Naive thymus-derived CD4-positive, alpha-beta T cell (primary cell): ENCODE results near the gene MAPKAP1. TPM values are rescaled to one million over a fixed set of nuclear protein-coding genes. Genes with fewer than 3 reads are reported as not detected.

Experiments used
- ATAC-seq: fragments of 150-1000 bp; cut with Tn5 transposase; 2 replicates; pipeline ENCODE4 v1.10.0; 2021; ENCODE audit warnings: mild to moderate bottlenecking, moderate library complexity
- CTCF ChIA-PET: fragments of 350-600 bp; sonication (Branson Sonifier 250); formaldehyde crosslinking; loops from one replicate; lab custom pipeline; 2021; ENCODE audit warnings: antibody characterized with exemption; lab: Charles Lee
- POLR2A ChIA-PET: fragments of 350-600 bp; sonication (Branson Sonifier 250); formaldehyde crosslinking; loops from one replicate; lab custom pipeline; 2021; ENCODE audit warnings: antibody characterized with exemption, inconsistent platforms; lab: Charles Lee
- DNase-seq, 9 donors: peaks; one replicate each; pipeline versions ENCODE4 v3.0.0 to v3.0.0-alpha.2; 2020 to 2022; ENCODE audit warnings: mixed read lengths in 1 of 9
- H3K27ac ChIP-seq: one replicate; pipeline ENCODE4 v1.7.0; 2013; ENCODE audit warnings: mild to moderate bottlenecking, low read depth, low read length, moderate library complexity
- H3K27me3 ChIP-seq, 2 donors: one replicate each; pipeline ENCODE4 v1.7.0; 2013; ENCODE audit warnings: low read length in 2 of 2, mild to moderate bottlenecking in 2 of 2, moderate library complexity in 2 of 2; ENCODE audit not compliant: control insufficient read depth in 2 of 2, insufficient read depth in 2 of 2
- H3K36me3 ChIP-seq, 3 experiments: 1 replicate in 2 of 3; 2 replicates in 1 of 3; pipeline ENCODE4 v1.7.0; 2013; ENCODE audit warnings: low read length in 3 of 3, mild to moderate bottlenecking in 3 of 3, moderate library complexity in 1 of 3; ENCODE audit not compliant: insufficient read depth in 3 of 3, control insufficient read depth in 2 of 3
- H3K4me1 ChIP-seq, 2 donors: one replicate each; pipeline ENCODE4 v1.7.0; 2013; ENCODE audit warnings: low read length in 2 of 2, mild to moderate bottlenecking in 2 of 2, moderate library complexity in 1 of 2; ENCODE audit not compliant: control insufficient read depth in 2 of 2, insufficient read depth in 2 of 2
- H3K4me3 ChIP-seq: 2 replicates; pipeline ENCODE4 v1.7.0; 2013; ENCODE audit warnings: mild to moderate bottlenecking, low read length
- H3K9me3 ChIP-seq, 3 experiments: 1 replicate in 2 of 3; 2 replicates in 1 of 3; pipeline ENCODE4 v1.7.0; 2013; ENCODE audit warnings: low read length in 3 of 3; ENCODE audit not compliant: control insufficient read depth in 2 of 3
- H3K27ac Mint-ChIP-seq, 9 donors: one replicate each; pipeline ENCODE4 v1.8.0; 2020 to 2022; ENCODE audit warnings: mixed read lengths in 9 of 9, mild to moderate bottlenecking in 8 of 9, moderate library complexity in 5 of 9, inconsistent platforms in 2 of 9
- H3K27me3 Mint-ChIP-seq, 5 donors: one replicate each; pipeline ENCODE4 v1.8.0; 2021 to 2022; ENCODE audit warnings: mixed read lengths in 5 of 5, mild to moderate bottlenecking in 1 of 5
- H3K36me3 Mint-ChIP-seq, 5 donors: one replicate each; pipeline ENCODE4 v1.8.0; 2020 to 2022; ENCODE audit warnings: mixed read lengths in 5 of 5, mild to moderate bottlenecking in 3 of 5, inconsistent platforms in 1 of 5
- H3K4me1 Mint-ChIP-seq, 7 donors: one replicate each; pipeline ENCODE4 v1.8.0; 2020 to 2022; ENCODE audit warnings: mixed read lengths in 7 of 7, mild to moderate bottlenecking in 3 of 7, inconsistent platforms in 1 of 7
- H3K4me3 Mint-ChIP-seq, 10 donors: one replicate each; pipeline ENCODE4 v1.8.0; 2020 to 2022; ENCODE audit warnings: mild to moderate bottlenecking in 10 of 10, mixed read lengths in 10 of 10, moderate library complexity in 6 of 10, inconsistent platforms in 2 of 10
- H3K9me3 Mint-ChIP-seq, 11 donors: one replicate each; pipeline ENCODE4 v1.8.0; 2020 to 2022; ENCODE audit warnings: mixed read lengths in 11 of 11, mild to moderate bottlenecking in 4 of 11, inconsistent platforms in 1 of 11, moderate library complexity in 1 of 11
- intact Hi-C, 2 donors: fragments of 100-400 bp; cut with micrococcal nuclease; formaldehyde crosslinking; loops; one replicate each; pipeline ENCODE4 v1.15.1; 2023
- polyA plus RNA-seq, 2 donors: library from polyadenylated mRNA; unstranded; fragments of 300-500 nt; fragmentation: Illumina TruSeq; gene quantifications; one replicate each; pipeline ENCODE4 v1.2.3, GENCODE V29; 2021
- total RNA-seq, 6 experiments: library from RNA in 5 of 6; stranded (reverse) in 5 of 6; gene quantifications; 1 replicate in 5 of 6; 2 replicates in 1 of 6; pipeline ENCODE4 v1.2.3 and lab custom pipeline; 2021 to 2026

Gene MAPKAP1
- total and polyA plus RNA-seq, 7 experiments from 2014 or later = 41.3 to 73.6 (median 55.8) TPM

DNA sequence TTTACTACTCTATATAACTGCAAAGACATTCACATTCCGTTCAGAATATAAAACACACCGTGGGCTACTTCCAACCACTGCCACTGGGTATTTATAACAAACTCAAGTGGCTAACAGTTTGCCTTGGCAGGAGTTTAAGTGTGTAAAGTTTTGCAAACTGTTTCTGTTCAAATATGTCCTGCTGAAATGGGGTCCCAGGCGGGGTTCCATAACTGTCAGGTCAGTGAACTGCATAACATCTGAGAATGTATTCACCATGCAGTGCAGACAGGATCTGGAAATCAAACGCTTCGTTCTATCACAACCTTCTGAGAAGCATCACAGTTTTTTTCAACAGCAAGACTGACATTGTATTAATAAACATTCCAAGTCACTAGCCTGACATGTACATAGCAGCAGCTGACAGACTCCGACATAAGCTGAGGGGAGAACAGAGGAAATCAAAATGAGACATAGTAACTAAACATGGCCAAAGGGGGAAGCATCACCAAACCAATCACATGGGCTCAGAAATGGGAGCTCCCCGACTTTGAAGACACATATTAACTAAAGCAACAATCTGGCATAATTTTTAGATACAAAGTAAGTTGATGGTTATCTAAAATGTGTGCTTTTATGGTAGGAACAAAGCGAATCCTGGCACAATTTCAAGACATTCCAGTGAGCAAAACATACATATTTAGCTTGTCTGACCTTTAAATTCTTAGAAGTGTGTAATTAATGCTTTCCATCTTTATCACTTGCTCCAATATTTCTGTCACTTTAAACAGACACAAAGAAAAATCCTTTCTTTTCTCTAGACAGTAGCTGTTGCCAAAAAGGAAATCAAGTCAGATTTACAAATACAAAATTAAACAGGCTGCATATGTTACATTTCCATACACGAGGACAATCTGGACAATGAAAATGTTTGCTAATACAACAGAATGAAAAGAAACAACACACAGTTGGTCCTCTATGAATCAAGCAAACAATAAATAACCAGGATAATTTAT, 156.8 kb downstream of the MAPKAP1 start:
- intact Hi-C loops = loop anchor here in 1 of 2 donors (10.0 kb wide), 1 partner anchor 305 kb away; no protein-coding TSS in a partner anchor
- POLR2A ChIA-PET = interaction anchor here (0.8 kb wide), 1 partner anchor 24 kb away, joined by 3 read pairs; no protein-coding TSS in a partner anchor
- H3K9me3 ChIP-seq = no peaks in the 10 kb centered on the region
- Mint-ChIP-seq H3K4me3 (no peak overlapping the region), H3K27me3 (no peaks in the 10 kb centered on the region), H3K9me3 (no peaks in the 10 kb centered on the region), H3K27ac (no peak overlapping the region), H3K4me1 (peaks cover 0 to 6% (median 0%) of the 10 kb centered on the region in 7 donors), H3K36me3 (peaks cover 0 to 22% (median 5%) of the 10 kb centered on the region in 5 donors)
- peaks cover 0 to 13% (median 0%) of the 10 kb centered on the region in 3 experiments for H3K36me3 ChIP-seq
- ATAC-seq = no peak
- no peaks in the 10 kb centered on the region for H3K27me3 ChIP-seq
- DNase-seq = no peak
- H3K4me1 ChIP-seq = no peaks in the 10 kb centered on the region
- no peak overlapping the region for H3K27ac ChIP-seq
- CTCF ChIA-PET = interaction anchor here (0.8 to 1.0 kb wide), 2 partner anchors 11 to 848 kb away, joined by 3 read pairs; no protein-coding TSS in a partner anchor
- H3K4me3 ChIP-seq = no peak overlapping the region

DNA sequence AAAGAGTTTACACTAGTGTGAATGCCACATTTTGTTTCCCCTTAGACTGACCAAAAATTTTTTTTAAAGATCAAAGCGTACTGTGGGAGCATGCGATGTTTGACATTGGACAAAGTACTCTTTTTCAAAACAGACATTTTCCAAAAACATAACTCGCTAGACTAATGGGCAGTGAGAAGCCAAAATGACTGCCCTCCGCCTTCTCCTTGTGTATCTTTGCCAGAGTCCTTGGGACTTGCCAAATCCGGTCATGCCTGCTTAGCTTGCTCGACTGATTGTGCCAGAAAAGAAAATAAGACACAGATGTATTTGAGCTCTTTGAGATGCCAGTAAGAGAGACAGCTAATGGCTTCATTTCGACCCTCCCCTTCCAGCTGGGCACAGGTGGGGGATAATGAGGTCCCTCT, 157.5 kb downstream of the MAPKAP1 start:
- DNase-seq = no peak
- Histone ChIP-seq H3K9me3 (no peaks in the 10 kb centered on the region), H3K27me3 (no peaks in the 10 kb centered on the region), H3K27ac (no peak overlapping the region), H3K4me3 (no peak overlapping the region), H3K36me3 (peaks cover 0 to 13% (median 0%) of the 10 kb centered on the region in 3 experiments), H3K4me1 (no peaks in the 10 kb centered on the region)
- H3K4me3 Mint-ChIP-seq = no peak overlapping the region
- ChIA-PET POLR2A (no interaction called here), CTCF (no interaction called here)
- no peaks in the 10 kb centered on the region for H3K27me3 Mint-ChIP-seq
- H3K9me3 Mint-ChIP-seq = no peaks in the 10 kb centered on the region
- peaks cover 0 to 22% (median 4%) of the 10 kb centered on the region in 5 donors for H3K36me3 Mint-ChIP-seq
- no peak overlapping the region for H3K27ac Mint-ChIP-seq
- no peak for ATAC-seq
- H3K4me1 Mint-ChIP-seq = peaks cover 0 to 6% (median 0%) of the 10 kb centered on the region in 7 donors
- intact Hi-C loops = no loop called here

DNA sequence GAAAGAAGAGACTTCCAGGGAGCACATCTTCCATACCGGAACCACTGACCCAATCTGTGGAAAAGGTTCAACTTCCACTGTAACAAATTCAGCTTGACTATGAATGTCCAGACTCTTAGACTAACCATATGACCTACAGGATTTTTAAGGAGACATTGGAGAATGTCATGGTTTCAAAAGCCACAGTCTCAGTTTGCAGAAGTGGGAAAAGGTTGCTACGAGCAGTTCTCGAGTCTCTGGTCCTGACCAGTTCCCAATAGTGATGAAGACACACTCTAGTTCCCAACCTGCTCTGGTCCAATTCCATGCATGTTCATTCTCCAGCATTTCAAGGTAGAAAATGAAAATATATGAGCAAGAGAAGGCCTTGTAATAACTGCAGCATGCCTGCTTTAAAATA, 158.0 kb downstream of the MAPKAP1 start:
- no peaks in the 10 kb centered on the region for H3K4me1 ChIP-seq
- H3K4me3 ChIP-seq = no peak overlapping the region
- ATAC-seq (no peak), DNase-seq (no peak)
- ChIA-PET POLR2A (no interaction called here), CTCF (no interaction called here)
- intact Hi-C loops = no loop called here
- Mint-ChIP-seq H3K9me3 (no peaks in the 10 kb centered on the region), H3K36me3 (peaks cover 0 to 18% (median 3%) of the 10 kb centered on the region in 5 donors), H3K27me3 (no peaks in the 10 kb centered on the region), H3K27ac (no peak overlapping the region), H3K4me3 (no peak overlapping the region), H3K4me1 (peaks cover 0 to 6% (median 0%) of the 10 kb centered on the region in 7 donors)
- no peaks in the 10 kb centered on the region for H3K9me3 ChIP-seq
- no peak overlapping the region for H3K27ac ChIP-seq
- H3K27me3 ChIP-seq = no peaks in the 10 kb centered on the region
- peaks cover 0 to 13% (median 0%) of the 10 kb centered on the region in 3 experiments for H3K36me3 ChIP-seq

DNA sequence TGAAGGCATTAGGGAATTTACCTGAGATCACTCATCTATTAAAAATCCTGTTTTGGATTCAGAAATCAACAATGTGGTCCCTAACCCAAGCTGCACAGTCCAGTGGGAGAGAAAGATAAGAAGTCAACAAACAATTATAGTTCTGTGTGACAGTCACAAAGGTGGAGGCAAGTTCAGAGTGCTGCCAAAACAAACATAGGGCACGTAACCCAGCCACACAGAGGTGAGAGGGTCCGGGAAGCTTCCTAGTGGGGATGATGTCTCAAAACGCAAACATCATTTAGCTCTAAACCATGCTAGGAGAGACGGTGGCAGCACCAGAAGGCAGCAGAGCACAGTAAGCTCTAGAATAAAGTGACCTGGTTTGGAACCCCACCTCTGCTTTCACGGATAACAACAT, 158.9 kb downstream of the MAPKAP1 start:
- no peaks in the 10 kb centered on the region for H3K4me1 ChIP-seq
- CTCF ChIA-PET = no interaction called here

DNA sequence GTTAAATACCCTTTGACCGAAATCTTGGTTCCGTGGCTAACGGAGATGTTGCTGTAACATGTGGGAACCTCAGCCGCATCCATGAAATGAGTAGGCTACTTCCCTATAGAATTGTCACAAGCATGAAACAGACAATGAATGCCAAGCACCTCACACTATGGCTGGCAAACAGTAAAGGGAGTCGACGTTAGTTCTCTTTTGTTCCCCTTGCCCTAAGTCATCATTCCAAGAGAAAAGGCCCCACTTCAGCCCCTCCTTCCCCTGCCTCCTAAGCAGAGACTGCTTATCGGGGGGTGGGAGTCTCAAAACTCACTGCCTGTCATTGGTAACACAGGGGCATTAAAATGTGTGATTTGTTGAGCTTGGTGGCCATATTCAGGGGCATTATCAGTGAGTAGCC, 159.6 kb downstream of the MAPKAP1 start:
- Mint-ChIP-seq H3K27ac (no peak overlapping the region), H3K27me3 (no peaks in the 10 kb centered on the region), H3K9me3 (no peaks in the 10 kb centered on the region), H3K36me3 (peaks cover 0 to 25% (median 3%) of the 10 kb centered on the region in 5 donors), H3K4me3 (no peak overlapping the region), H3K4me1 (peaks cover 0 to 1% (median 0%) of the 10 kb centered on the region in 7 donors)
- no peaks in the 10 kb centered on the region for H3K9me3 ChIP-seq
- intact Hi-C loops = no loop called here
- ChIA-PET CTCF (no interaction called here), POLR2A (no interaction called here)
- no peak overlapping the region for H3K27ac ChIP-seq
- DNase-seq = no peak
- no peak for ATAC-seq
- H3K27me3 ChIP-seq = no peaks in the 10 kb centered on the region
- H3K4me3 ChIP-seq = no peak overlapping the region
- no peaks in the 10 kb centered on the region for H3K4me1 ChIP-seq
- peaks cover 0 to 18% (median 3%) of the 10 kb centered on the region in 3 experiments for H3K36me3 ChIP-seq

More for the DNA sequence above, 158.9 kb downstream of the MAPKAP1 start:
- Mint-ChIP-seq H3K27me3 (no peaks in the 10 kb centered on the region), H3K9me3 (no peaks in the 10 kb centered on the region), H3K27ac (no peak overlapping the region), H3K36me3 (peaks cover 0 to 17% (median 0%) of the 10 kb centered on the region in 5 donors), H3K4me1 (peaks cover 0 to 4% (median 0%) of the 10 kb centered on the region in 7 donors), H3K4me3 (no peak overlapping the region)
- Histone ChIP-seq H3K27me3 (no peaks in the 10 kb centered on the region), H3K9me3 (no peaks in the 10 kb centered on the region), H3K4me3 (no peak overlapping the region), H3K36me3 (peaks cover 0 to 13% (median 0%) of the 10 kb centered on the region in 3 experiments), H3K27ac (no peak overlapping the region)
- intact Hi-C loops = no loop called here
- DNase-seq (no peak), ATAC-seq (no peak)
- POLR2A ChIA-PET = interaction anchor here (0.6 kb wide), 1 partner anchor 21 kb away, joined by 3 read pairs; no protein-coding TSS in a partner anchor

DNA sequence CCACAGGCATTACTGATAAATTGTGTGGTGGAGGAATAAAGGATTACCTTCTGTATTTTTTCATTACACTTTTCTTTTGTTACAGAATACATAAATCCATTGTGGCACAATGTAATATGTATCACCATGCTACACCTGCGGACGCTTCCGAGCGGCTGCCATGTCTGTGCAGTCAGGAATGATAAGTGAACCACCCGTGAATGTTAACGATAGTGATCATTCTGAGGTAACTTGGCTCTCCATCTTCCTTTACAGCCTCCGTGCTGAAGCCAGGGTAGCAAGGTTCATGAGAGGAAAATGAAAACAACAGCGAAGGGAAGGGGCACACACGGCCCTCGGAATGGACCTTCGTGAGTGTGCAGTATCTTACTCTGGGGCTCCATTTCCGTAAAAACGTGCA, 161.2 kb downstream of the MAPKAP1 start:
- POLR2A ChIA-PET = no interaction called here
- H3K9me3 Mint-ChIP-seq = no peaks in the 10 kb centered on the region
- H3K9me3 ChIP-seq = no peaks in the 10 kb centered on the region
- peaks cover 0 to 25% (median 3%) of the 10 kb centered on the region in 3 experiments for H3K36me3 ChIP-seq
- H3K4me1 Mint-ChIP-seq = peaks cover 0 to 1% (median 0%) of the 10 kb centered on the region in 7 donors
- intact Hi-C loops = no loop called here
- no peaks in the 10 kb centered on the region for H3K4me1 ChIP-seq
- no peak overlapping the region for H3K27ac ChIP-seq
- H3K27me3 ChIP-seq = no peaks in the 10 kb centered on the region
- H3K36me3 Mint-ChIP-seq = peaks cover 3 to 39% (median 11%) of the 10 kb centered on the region in 5 donors
- DNase-seq (no peak), ATAC-seq (no peak)
- H3K4me3 Mint-ChIP-seq = no peak overlapping the region
- H3K27ac Mint-ChIP-seq = no peak overlapping the region
- H3K27me3 Mint-ChIP-seq = no peaks in the 10 kb centered on the region
- H3K4me3 ChIP-seq = no peak overlapping the region
- CTCF ChIA-PET = no interaction called here
